Panc1 (cell line): ENCODE measurements around the gene SMAD7. TPM values are rescaled to one million over a fixed set of nuclear protein-coding genes. Genes with fewer than 3 reads are reported as not detected.

Source experiments
- ATAC-seq: fragments of 200-7000 bp; cut with Tn5 transposase; 2 replicates; pipeline ENCODE4 v1.9.1; 2020; ENCODE audit warnings: mild to moderate bottlenecking, moderate library complexity
- BruUV-seq: library from RNA; stranded (reverse); fragments of 400-500 nt; replicated peaks from 2 replicates; lab custom pipeline; 2021; lab: Mats Ljungman, UMichigan
- CTCF ChIA-PET: fragments of 300-600 bp; sonication (Branson Sonifier 250); formaldehyde crosslinking; loops from one replicate; lab custom pipeline; 2022; ENCODE audit warnings: antibody characterized with exemption; lab: Charles Lee
- POLR2A ChIA-PET: fragments of 300-600 bp; sonication (Branson Sonifier 250); formaldehyde crosslinking; loops from one replicate; lab custom pipeline; 2022; ENCODE audit warnings: antibody characterized with exemption; lab: Charles Lee
- DNase-seq: peaks from one replicate; pipeline ENCODE4 v3.0.0-alpha.2; 2010; ENCODE audit warnings: low read depth, low spot score
- H3K27ac ChIP-seq: 2 replicates; pipeline ENCODE4 v1.5.1; 2011; ENCODE audit warnings: mild to moderate bottlenecking, low read length, inconsistent platforms
- H3K27me3 ChIP-seq: fragments of 200-500 bp; sonication (Bioruptor generic); 2 replicates; pipeline ENCODE4 v1.6.0; 2014; ENCODE audit warnings: low read length, inconsistent platforms; ENCODE audit not compliant: control insufficient read depth, insufficient read depth
- H3K36me3 ChIP-seq: fragments of 200-500 bp; sonication (Bioruptor generic); 2 replicates; pipeline ENCODE4 v1.5.1; 2014; ENCODE audit warnings: inconsistent platforms, mild to moderate bottlenecking, low read length, moderate library complexity; ENCODE audit not compliant: control insufficient read depth, insufficient read depth
- H3K4me1 ChIP-seq: 2 replicates; pipeline ENCODE4 v1.5.1; 2011; ENCODE audit warnings: inconsistent platforms, mild to moderate bottlenecking, low read length, moderate library complexity; ENCODE audit not compliant: control insufficient read depth, insufficient read depth
- H3K4me3 ChIP-seq, 2 experiments: 2 replicates each; pipeline ENCODE4 v1.5.1; 2011 to 2012; ENCODE audit warnings: low read depth in 2 of 2, low read length in 2 of 2, mild to moderate bottlenecking in 2 of 2, inconsistent platforms in 1 of 2, moderate library complexity in 1 of 2
- H3K9me3 ChIP-seq: fragments of 200-500 bp; sonication (Bioruptor generic); 2 replicates; pipeline ENCODE4 v1.5.1; 2014; ENCODE audit warnings: low read depth, mild to moderate bottlenecking, inconsistent platforms, low read length, moderate library complexity; ENCODE audit not compliant: control insufficient read depth, insufficient read depth
- CTCF ChIP-seq: fragments of 450-650 bp; IDR thresholded peaks from 2 replicates; pipeline ENCODE4 v1.5.1; 2017; ENCODE audit warnings: mild to moderate bottlenecking
- POLR2AphosphoS5 ChIP-seq: IDR thresholded peaks from 2 replicates; pipeline ENCODE4 v1.6.1; 2012; ENCODE audit warnings: mild to moderate bottlenecking, low read depth, low read length, moderate library complexity
- REST ChIP-seq, 2 experiments: IDR thresholded peaks; 2 replicates each; pipeline ENCODE4 v1.6.1; 2011 to 2012; ENCODE audit warnings: low read depth in 2 of 2, control low read depth in 1 of 2, low read length in 1 of 2, mild to moderate bottlenecking in 1 of 2, moderate library complexity in 1 of 2; ENCODE audit not compliant: insufficient read depth in 1 of 2
- SIN3A ChIP-seq: IDR thresholded peaks from 2 replicates; pipeline ENCODE4 v1.6.1; 2012; ENCODE audit warnings: low read depth, mild to moderate bottlenecking, low read length, moderate library complexity, borderline replicate concordance; ENCODE audit not compliant: insufficient read depth
- TCF7L2 ChIP-seq: IDR thresholded peaks from 2 replicates; pipeline ENCODE4 v1.6.1; 2011; ENCODE audit warnings: mild to moderate bottlenecking, low read depth, low read length, inconsistent platforms
- in situ Hi-C: cut with HindIII; loops from 2 replicates; pipeline ENCODE4 v1.10.0; 2016; ENCODE audit warnings: low sequenced_read_pairs, low pct_unique_long_range_greater_than_20kb
- intact Hi-C: fragments of 100-400 bp; cut with micrococcal nuclease; formaldehyde crosslinking; loops from one replicate; pipeline ENCODE4 v1.10.0; 2022; ENCODE audit not compliant: unreplicated experiment
- total RNA-seq: library from RNA; stranded (reverse); gene quantifications from one replicate; pipeline ENCODE4 v1.2.1, GENCODE V29; 2021; ENCODE audit not compliant: unreplicated experiment

Gene SMAD7
- total RNA-seq, 1 experiment from 2014 or later: 21.3 TPM

- Histone ChIP-seq H3K36me3 (no peaks in the 10 kb centered on the region), H3K27me3 (no peaks in the 10 kb centered on the region), H3K4me3 (no peak overlapping the region), H3K27ac (no peak overlapping the region), H3K9me3 (no peaks in the 10 kb centered on the region), H3K4me1 (no peaks in the 10 kb centered on the region)
- in situ Hi-C loops: no loop called here
- intact Hi-C loops: no loop called here
- DNase-seq (no peak), ATAC-seq (no peak)
- no TSS peak for BruUV-seq
- ChIA-PET POLR2A (no interaction called here), CTCF (no interaction called here)
- TF ChIP-seq POLR2AphosphoS5 (no peak), TCF7L2 (no peak), CTCF (no peak), REST (IDR thresholded peaks at IDR 0.05; ENCODE audit: insufficient read depth in 1 of 2, low read depth in 2 of 2, low read length in 1 of 2) (no peak), SIN3A (no peak)
Measured at GRCh38 chr18:48962252-48962993, 11.7 kb upstream of the SMAD7 start.

GRCh38 chr18:48961547-48961946, 10.8 kb upstream of the SMAD7 start:
- intact Hi-C loops: no loop called here
- H3K9me3 ChIP-seq: no peaks in the 10 kb centered on the region
- POLR2A ChIA-PET: no interaction called here
- DNase-seq (no peak), ATAC-seq (no peak)
- H3K36me3 ChIP-seq: no peaks in the 10 kb centered on the region
- no TSS peak for BruUV-seq
- no peaks in the 10 kb centered on the region for H3K27me3 ChIP-seq
- CTCF ChIA-PET: no interaction called here
- no peak overlapping the region for H3K4me3 ChIP-seq
- H3K4me1 ChIP-seq: no peaks in the 10 kb centered on the region
- no peak overlapping the region for H3K27ac ChIP-seq
- in situ Hi-C loops: no loop called here
- TF ChIP-seq REST (IDR thresholded peaks at IDR 0.05; ENCODE audit: insufficient read depth in 1 of 2, low read depth in 2 of 2, low read length in 1 of 2) (no peak), SIN3A (no peak), POLR2AphosphoS5 (no peak), TCF7L2 (no peak), CTCF (no peak)
